Posterior cingulate gyrus (tissue), 11 donors: ENCODE data around the gene COL25A1.

Source experiments
- DNase-seq, 10 donors: peaks; one replicate each; pipeline versions ENCODE4 v3.0.0 to v3.0.0-alpha.2; 2020 to 2021; ENCODE audit warnings: mixed read lengths in 3 of 10
- intact Hi-C: fragments of 100-400 bp; cut with DNase I; formaldehyde crosslinking; loops from one replicate; pipeline ENCODE4 v1.15.1; 2023

The COL25A1 gene

DNA sequence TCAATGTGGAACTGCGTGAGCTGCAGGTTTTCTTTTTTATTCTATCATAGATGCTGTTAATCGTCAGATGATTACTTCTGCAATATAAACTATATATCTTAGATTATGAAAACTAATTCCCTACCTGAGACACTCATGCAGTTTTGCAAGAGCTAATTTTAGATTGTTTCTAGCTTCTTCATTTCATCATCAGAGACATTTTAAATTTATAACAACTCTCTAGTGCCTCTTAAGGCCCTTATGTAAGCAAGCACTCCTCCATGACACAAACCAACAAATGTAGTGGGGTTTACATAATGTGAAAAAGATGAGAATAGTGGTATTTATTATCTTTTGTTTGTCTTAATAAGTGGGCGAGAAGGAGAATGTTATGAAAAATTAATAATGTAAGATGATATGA, 369.4 kb downstream of the COL25A1 start:
- DNase-seq = no peak
- intact Hi-C loops = no loop called here

GRCh38 chr4:108931926-108932325, 370.5 kb downstream of the COL25A1 start:
- intact Hi-C loops = no loop called here
- no peak for DNase-seq

GRCh38 chr4:108930186-108930585, 372.3 kb downstream of the COL25A1 start:
- DNase-seq = no peak
- intact Hi-C loops = no loop called here

DNA sequence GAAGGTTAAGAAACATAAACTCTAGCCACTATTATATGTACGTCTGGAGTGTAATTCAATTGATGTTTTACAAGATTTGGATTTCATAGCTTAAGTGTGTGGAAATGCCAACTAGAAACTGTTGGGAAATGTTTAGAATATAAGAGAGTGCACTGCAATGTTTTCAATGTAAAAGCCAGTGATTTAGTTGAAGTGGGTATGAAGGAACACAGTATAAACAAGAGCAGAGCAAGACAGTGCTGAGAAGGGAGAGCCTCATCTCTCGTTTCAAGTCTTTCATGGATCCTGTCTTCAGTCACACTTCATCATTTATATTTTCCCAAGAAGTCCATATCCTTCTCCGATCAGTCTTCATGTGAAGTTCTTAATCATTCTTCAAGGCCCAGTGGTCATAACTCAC, 375.7 kb downstream of the COL25A1 start:
- DNase-seq = no peak
- intact Hi-C loops = no loop called here

- intact Hi-C loops = no loop called here
Observed at GRCh38 chr4:108926061-108926460, 376.4 kb downstream of the COL25A1 start.

DNA sequence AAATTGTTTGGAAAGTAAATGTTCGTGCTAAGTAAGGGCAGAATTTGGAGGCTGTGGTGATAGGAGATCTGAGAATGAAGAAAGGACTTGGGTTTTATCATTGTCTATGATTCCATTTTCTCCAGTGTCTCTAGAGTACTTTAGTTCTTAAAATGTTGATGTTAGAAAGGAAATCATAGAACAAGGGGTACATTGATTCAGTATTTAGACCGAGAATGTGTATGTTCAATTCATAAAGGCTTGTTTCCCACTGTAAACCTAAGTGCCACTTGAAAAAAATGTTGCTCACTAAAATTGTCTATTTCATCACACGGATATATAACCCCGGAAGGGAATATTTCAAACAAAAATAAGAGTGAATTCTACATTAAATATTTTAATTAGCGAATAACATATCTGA, 380.3 kb downstream of the COL25A1 start:
- intact Hi-C loops = no loop called here
- no peak for DNase-seq

More at GRCh38 chr4:108926061-108926460, 376.4 kb downstream of the COL25A1 start:
- DNase-seq = no peak

DNA sequence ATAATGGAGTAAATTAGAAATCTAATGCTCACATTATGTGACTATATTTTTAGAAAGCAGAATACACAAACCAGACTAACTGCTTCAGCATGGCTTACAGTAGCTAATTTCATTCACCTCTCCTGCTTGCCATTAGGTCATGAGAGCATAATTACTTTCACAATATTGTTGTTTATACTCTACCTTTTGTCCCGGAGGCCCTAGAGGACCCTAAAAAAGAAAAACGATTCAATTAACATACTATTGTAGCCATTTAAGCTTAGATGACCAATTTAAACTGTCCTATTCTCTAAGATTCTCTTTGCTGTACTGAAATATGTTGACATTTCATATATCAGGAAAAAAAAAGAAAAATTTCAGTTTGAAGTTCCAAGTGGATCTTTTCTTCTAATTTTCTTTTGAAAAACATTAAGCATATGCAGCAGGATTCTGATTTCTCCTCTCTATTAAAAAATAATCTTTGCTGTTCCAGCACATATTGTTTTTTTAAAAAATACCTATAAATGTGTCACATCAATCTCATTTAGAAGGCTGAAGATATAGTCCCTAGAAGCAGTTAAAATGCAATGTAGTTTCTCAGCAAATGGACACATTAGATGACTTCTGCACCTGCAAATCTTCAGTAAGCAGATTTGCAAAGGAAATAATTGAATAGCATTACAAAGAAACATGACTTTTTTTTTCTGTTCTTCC, 381.9 kb downstream of the COL25A1 start:
- intact Hi-C loops = no loop called here
- no peak for DNase-seq

- intact Hi-C loops = no loop called here
- DNase-seq = no peak
Observed at GRCh38 chr4:108919226-108919893, 383.1 kb downstream of the COL25A1 start.

DNA sequence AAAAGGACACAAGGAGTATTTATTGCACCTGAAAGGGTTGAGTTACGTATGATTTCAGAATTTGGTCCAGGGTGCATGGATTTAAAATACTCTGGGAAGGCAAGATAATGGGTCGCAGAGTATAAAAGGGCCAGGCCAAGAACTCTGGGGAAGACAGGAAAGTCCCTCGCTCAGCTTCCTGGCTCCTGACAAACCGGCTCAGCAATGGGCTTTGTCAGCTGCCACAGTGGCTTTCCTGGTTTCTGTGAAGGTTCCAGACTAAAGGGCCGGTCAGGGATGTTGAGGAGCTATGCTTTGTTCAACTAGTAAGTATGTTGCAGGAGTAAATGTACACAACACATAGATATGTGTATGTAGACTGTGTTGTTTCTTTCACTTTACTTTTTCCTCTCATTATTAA, 385.2 kb downstream of the COL25A1 start:
- intact Hi-C loops = no loop called here
- DNase-seq = no peak

GRCh38 chr4:108916638-108917037, 385.8 kb downstream of the COL25A1 start:
- intact Hi-C loops = no loop called here
- no peak for DNase-seq

- DNase-seq = no peak
- intact Hi-C loops = no loop called here
Observed at GRCh38 chr4:108906866-108907367, 395.5 kb downstream of the COL25A1 start.

DNA sequence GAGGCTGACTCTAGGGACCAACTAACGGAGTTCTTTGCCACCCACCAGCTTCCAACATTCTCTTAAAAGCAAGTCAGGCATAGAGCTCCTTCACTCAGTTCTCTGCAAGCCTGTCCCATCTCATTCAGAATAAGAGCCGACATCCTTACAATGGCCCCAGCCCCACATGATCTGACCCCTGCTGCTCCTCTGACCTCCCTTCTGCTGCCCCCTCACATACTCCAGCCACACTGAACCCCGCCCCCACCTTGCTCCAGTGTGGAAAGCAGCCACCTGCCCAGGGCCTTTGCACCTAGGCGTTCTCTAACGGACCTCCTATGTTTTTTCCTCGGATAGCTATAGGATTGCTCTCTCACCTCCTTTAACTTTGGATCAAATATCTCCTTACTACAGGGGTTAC, 396.5 kb downstream of the COL25A1 start:
- intact Hi-C loops = no loop called here

GRCh38 chr4:108903464-108904221, 398.8 kb downstream of the COL25A1 start:
- no peak for DNase-seq
- intact Hi-C loops = no loop called here

More for the DNA sequence above, 396.5 kb downstream of the COL25A1 start:
- DNase-seq = no peak

DNA sequence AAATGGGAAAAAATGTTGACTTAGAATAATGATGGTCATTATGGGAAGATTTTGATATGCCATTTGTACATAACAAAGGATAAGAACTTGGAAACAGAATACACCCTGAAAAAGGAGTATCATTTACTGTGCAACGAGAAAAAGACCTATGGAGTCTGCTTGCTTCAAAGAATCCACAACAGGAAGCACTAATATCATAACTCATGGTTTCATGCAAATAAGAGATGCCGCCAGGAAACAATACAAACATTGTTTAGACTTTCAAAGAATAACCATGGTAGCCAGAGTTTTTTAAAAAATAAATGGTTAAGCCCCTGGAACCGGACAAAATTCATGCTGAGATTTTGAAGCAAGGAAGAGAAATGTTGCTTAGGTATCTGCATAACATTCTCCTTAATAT, 399.7 kb downstream of the COL25A1 start:
- intact Hi-C loops = no loop called here
- no peak for DNase-seq

DNA sequence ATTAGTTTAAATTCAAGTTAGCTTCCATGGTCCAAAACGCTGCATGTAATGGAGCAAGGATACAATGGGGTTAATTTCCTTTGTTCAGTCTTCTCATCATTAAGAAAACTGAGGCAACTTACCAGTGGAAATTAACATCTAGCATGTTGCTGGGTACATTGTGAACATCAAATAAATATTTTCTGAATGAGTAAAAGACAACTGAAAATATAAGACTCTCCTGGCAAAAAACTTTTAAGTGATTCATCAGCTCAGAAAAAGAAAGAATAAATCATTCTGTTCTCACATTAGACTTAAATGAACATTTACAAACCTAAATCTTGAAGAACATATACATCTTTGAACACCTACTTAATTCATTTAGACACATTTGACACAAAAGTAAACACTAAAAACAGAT, 401.2 kb downstream of the COL25A1 start:
- DNase-seq = no peak
- intact Hi-C loops = no loop called here

GRCh38 chr4:108900018-108900580, 402.4 kb downstream of the COL25A1 start:
- no peak for DNase-seq
- intact Hi-C loops = no loop called here

DNA sequence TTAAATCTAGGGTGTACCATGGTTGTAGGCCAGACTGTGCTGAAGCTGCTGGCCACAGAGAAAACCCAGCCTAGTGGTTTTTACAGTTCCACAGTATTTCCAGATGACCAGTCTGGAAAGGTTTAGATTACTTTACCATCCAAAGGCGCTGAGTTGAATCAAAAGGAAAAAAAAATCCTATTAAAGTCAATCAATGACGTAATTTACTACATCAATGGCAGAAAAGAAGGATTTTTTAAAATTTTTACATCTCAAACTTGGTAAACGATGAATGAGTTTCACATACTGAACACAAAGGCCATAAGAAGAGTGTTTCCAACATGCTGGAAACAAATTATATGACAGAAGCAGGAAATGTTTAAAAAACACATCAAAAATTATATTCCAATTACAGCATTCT, 409.0 kb downstream of the COL25A1 start:
- intact Hi-C loops = no loop called here
- DNase-seq = no peak

DNA sequence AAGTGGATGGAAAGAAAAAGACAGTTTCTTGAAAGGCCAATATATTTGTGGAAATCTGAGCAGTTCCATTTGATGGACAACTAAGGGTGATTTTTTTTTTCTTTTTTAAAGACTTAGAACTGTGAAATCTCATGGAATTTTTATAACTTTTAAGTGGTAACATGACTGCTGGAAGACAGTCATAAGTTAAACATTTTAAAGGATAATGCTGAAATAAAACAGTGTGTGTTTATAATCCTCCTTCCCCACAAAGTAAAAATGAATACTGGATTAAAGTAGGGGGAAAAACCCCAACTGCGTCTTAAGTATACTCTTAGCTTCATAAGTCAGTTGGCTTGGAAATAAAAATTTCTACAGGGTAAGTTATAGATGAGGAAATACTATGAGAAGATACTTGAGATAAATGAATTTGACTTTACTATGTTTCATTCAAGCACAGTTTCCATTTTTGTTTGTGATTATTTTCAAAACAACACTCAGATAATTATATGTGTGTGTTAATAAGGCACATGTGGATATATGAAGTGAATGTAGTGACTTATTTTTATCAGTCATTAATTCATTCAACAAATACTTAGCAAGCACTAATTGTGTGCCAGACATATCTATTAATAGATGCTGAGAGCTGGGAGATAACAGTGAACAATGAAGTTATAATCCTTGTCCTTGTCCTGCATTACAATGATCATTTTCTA, 410.4 kb downstream of the COL25A1 start:
- intact Hi-C loops = no loop called here
- DNase-seq = no peak

- intact Hi-C loops = no loop called here
- no peak for DNase-seq
Observed at GRCh38 chr4:108890484-108890881, 412.0 kb downstream of the COL25A1 start.

- no peak for DNase-seq
- intact Hi-C loops = no loop called here
Observed at GRCh38 chr4:108889696-108890483, 412.6 kb downstream of the COL25A1 start.
